ENCODE data around the gene HNRNPAB.

Gene HNRNPAB

GRCh38 chr5:178229861-178230260, 25.5 kb downstream of the HNRNPAB start:
- Histone ChIP-seq H3K9me2 (replicated peaks; ENCODE audit: insufficient read depth, low read length) (no peaks in the 10 kb centered on the region), H3K79me2 (ENCODE audit: low read length) (peaks cover 27% of the 10 kb centered on the region), H3F3A (ENCODE audit: insufficient read depth, low read length) (peaks cover 10% of the 10 kb centered on the region; the same call in 1 of the 2 replicates), H3K27me3 (replicated peaks; ENCODE audit: insufficient read depth, low read length) (no peaks in the 10 kb centered on the region), H3K4me1 (ENCODE audit: low read length) (peaks cover 17% of the 10 kb centered on the region), H3K4me3 (ENCODE audit: low read length) (no peak overlapping the region), H3K9ac (ENCODE audit: low read length) (no peak overlapping the region), H3K9me3 (replicated peaks; ENCODE audit: insufficient read depth, low read length) (no peaks in the 10 kb centered on the region), H3K36me3 (replicated peaks; ENCODE audit: insufficient read depth, low read length) (no peaks in the 10 kb centered on the region), H3K27ac (ENCODE audit: low read length) (no peak overlapping the region), H2AFZ (ENCODE audit: low read length) (no peak overlapping the region), H3K4me2 (ENCODE audit: low read depth, low read length) (no peak overlapping the region), H4K20me1 (ENCODE audit: insufficient read depth, low read length) (no peaks in the 10 kb centered on the region)
- no peak for TF ChIP-seq EZH2phosphoT487 (IDR thresholded peaks at IDR 0.05; ENCODE audit: low read length)
- no peak for TF ChIP-seq EZH2 (optimal IDR thresholded peaks at IDR 0.05; ENCODE audit: low read depth, low read length)
- TF ChIP-seq CTCF (IDR thresholded peaks at IDR 0.05; ENCODE audit: low read length), result no peak
- DNase-seq, result no peak

GRCh38 chr5:178230879-178231538, 26.7 kb downstream of the HNRNPAB start:
- H3K4me1 ChIP-seq (ENCODE audit: low read length), result peaks cover 17% of the 10 kb centered on the region
- peaks cover 27% of the 10 kb centered on the region for H3K79me2 ChIP-seq (ENCODE audit: low read length)
- H3K27ac ChIP-seq (ENCODE audit: low read length), result no peak overlapping the region
- H3K9ac ChIP-seq (ENCODE audit: low read length), result peak overlapping the region; percentile 86; the same call in 1 of the 2 replicates
- no peaks in the 10 kb centered on the region for H3K36me3 ChIP-seq (replicated peaks; ENCODE audit: insufficient read depth, low read length)
- H3F3A ChIP-seq (ENCODE audit: insufficient read depth, low read length), result peaks cover 10% of the 10 kb centered on the region; the same call in 1 of the 2 replicates
- H2AFZ ChIP-seq (ENCODE audit: low read length), result no peak overlapping the region
- TF ChIP-seq CTCF (IDR thresholded peaks at IDR 0.05; ENCODE audit: low read length), result no peak
- TF ChIP-seq EZH2phosphoT487 (IDR thresholded peaks at IDR 0.05; ENCODE audit: low read length), result no peak
- TF ChIP-seq EZH2 (optimal IDR thresholded peaks at IDR 0.05; ENCODE audit: low read depth, low read length), result no peak
- H3K4me3 ChIP-seq (ENCODE audit: low read length), result peak overlapping the region; percentile 97
- H3K27me3 ChIP-seq (replicated peaks; ENCODE audit: insufficient read depth, low read length), result no peaks in the 10 kb centered on the region
- H3K9me2 ChIP-seq (replicated peaks; ENCODE audit: insufficient read depth, low read length), result no peaks in the 10 kb centered on the region
- H3K4me2 ChIP-seq (ENCODE audit: low read depth, low read length), result peak overlapping the region; percentile 93
- no peaks in the 10 kb centered on the region for H4K20me1 ChIP-seq (ENCODE audit: insufficient read depth, low read length)
- H3K9me3 ChIP-seq (replicated peaks; ENCODE audit: insufficient read depth, low read length), result no peaks in the 10 kb centered on the region
- no peak for DNase-seq

GRCh38 chr5:178231539-178232123, 27.3 kb downstream of the HNRNPAB start:
- Histone ChIP-seq H3K4me1 (ENCODE audit: low read length) (peaks cover 17% of the 10 kb centered on the region), H3K4me3 (ENCODE audit: low read length) (peak overlapping the region; percentile 97), H3K4me2 (ENCODE audit: low read depth, low read length) (peak overlapping the region; percentile 93), H3K9ac (ENCODE audit: low read length) (peak overlapping the region; percentile 86), H3K79me2 (ENCODE audit: low read length) (peaks cover 27% of the 10 kb centered on the region), H3K27me3 (replicated peaks; ENCODE audit: insufficient read depth, low read length) (no peaks in the 10 kb centered on the region), H3K9me2 (replicated peaks; ENCODE audit: insufficient read depth, low read length) (no peaks in the 10 kb centered on the region), H3K36me3 (replicated peaks; ENCODE audit: insufficient read depth, low read length) (no peaks in the 10 kb centered on the region), H2AFZ (ENCODE audit: low read length) (peak overlapping the region; percentile 96), H3K9me3 (replicated peaks; ENCODE audit: insufficient read depth, low read length) (no peaks in the 10 kb centered on the region), H3F3A (ENCODE audit: insufficient read depth, low read length) (peaks cover 10% of the 10 kb centered on the region; the same call in 1 of the 2 replicates), H4K20me1 (ENCODE audit: insufficient read depth, low read length) (no peaks in the 10 kb centered on the region), H3K27ac (ENCODE audit: low read length) (peak overlapping the region; percentile 40; the same call in 1 of the 2 replicates)
- TF ChIP-seq EZH2phosphoT487 (IDR thresholded peaks at IDR 0.05; ENCODE audit: low read length) (no peak), EZH2 (optimal IDR thresholded peaks at IDR 0.05; ENCODE audit: low read depth, low read length) (no peak), CTCF (IDR thresholded peaks at IDR 0.05; ENCODE audit: low read length) (no peak)
- DNase-seq, result no peak
